Keratinocyte (primary cell): ENCODE data around the gene NRG4. TPM values are rescaled to one million over a fixed set of nuclear protein-coding genes. Genes with fewer than 3 reads are reported as not detected.

Experiments used
- DNase-seq: peaks from one replicate; pipeline ENCODE4 v3.0.0-alpha.2; 2011; ENCODE audit warnings: low read depth, missing footprints, low spot score
- FAIRE-seq: peaks from 2 replicates; lab custom pipeline; 2011; peaks lifted over from hg19 to GRCh38; lab: Jason Lieb, UNC
- H2AFZ ChIP-seq: 2 replicates; pipeline ENCODE4 v1.6.0; 2012; ENCODE audit warnings: low read length, control low read depth, inconsistent platforms; ENCODE audit not compliant: control insufficient read depth
- H3K27ac ChIP-seq: 2 replicates; pipeline ENCODE4 v1.5.1; 2011; ENCODE audit warnings: low read length; ENCODE audit not compliant: control insufficient read depth, insufficient read depth
- H3K27me3 ChIP-seq: 3 replicates; pipeline ENCODE4 v1.6.0; 2011; ENCODE audit warnings: low read length; ENCODE audit not compliant: control insufficient read depth, insufficient read depth; ENCODE audit errors: extremely low read depth
- H3K36me3 ChIP-seq, 2 experiments: 2 replicates in 1 of 2; 3 replicates in 1 of 2; pipeline ENCODE4 v1.5.1; 2011; ENCODE audit warnings: low read length in 2 of 2, mild to moderate bottlenecking in 1 of 2; ENCODE audit not compliant: control insufficient read depth in 2 of 2, insufficient read depth in 2 of 2; ENCODE audit errors: extremely low read depth in 1 of 2
- H3K4me1 ChIP-seq: 3 replicates; pipeline ENCODE4 v1.5.1; 2011; ENCODE audit warnings: low read length; ENCODE audit not compliant: control insufficient read depth, insufficient read depth; ENCODE audit errors: extremely low read depth
- H3K4me2 ChIP-seq: 3 replicates; pipeline ENCODE4 v1.6.0; 2011; ENCODE audit warnings: low read depth, low read length; ENCODE audit not compliant: control insufficient read depth, insufficient read depth; ENCODE audit errors: extremely low read depth
- H3K4me3 ChIP-seq, 3 experiments: fragments of 200-600 bp in 1 of 3; sonication (generic) in 1 of 3; 2 replicates in 2 of 3; 3 replicates in 1 of 3; pipeline ENCODE4 v1.5.1; 2011 to 2016; ENCODE audit warnings: low read length in 3 of 3, mild to moderate bottlenecking in 3 of 3, control low read depth in 2 of 3, inconsistent platforms in 1 of 3, low read depth in 1 of 3, mixed read lengths in 1 of 3, mixed run types in 1 of 3, moderate library complexity in 1 of 3; ENCODE audit not compliant: control insufficient read depth in 2 of 3, insufficient read depth in 2 of 3; ENCODE audit errors: extremely low read depth in 1 of 3
- H3K79me2 ChIP-seq: 2 replicates; pipeline ENCODE4 v1.6.0; 2012; ENCODE audit warnings: low read length; ENCODE audit not compliant: control insufficient read depth, insufficient read depth
- H3K9ac ChIP-seq: 3 replicates; pipeline ENCODE4 v1.6.0; 2011; ENCODE audit warnings: low read length; ENCODE audit not compliant: control insufficient read depth, insufficient read depth; ENCODE audit errors: extremely low read depth
- H3K9me1 ChIP-seq: 3 replicates; pipeline ENCODE4 v1.6.0; 2011; ENCODE audit warnings: low read length; ENCODE audit not compliant: control insufficient read depth, insufficient read depth; ENCODE audit errors: extremely low read depth
- H3K9me3 ChIP-seq: 2 replicates; pipeline ENCODE4 v1.5.1; 2012; ENCODE audit warnings: low read depth, low read length; ENCODE audit not compliant: control insufficient read depth
- H4K20me1 ChIP-seq: 3 replicates; pipeline ENCODE4 v1.6.0; 2011; ENCODE audit warnings: low read length; ENCODE audit not compliant: control insufficient read depth, insufficient read depth; ENCODE audit errors: extremely low read depth
- CTCF ChIP-seq, 3 experiments: IDR thresholded peaks in 1 of 3; conservative IDR thresholded peaks in 1 of 3; optimal IDR thresholded peaks in 1 of 3; 2 replicates in 2 of 3; 3 replicates in 1 of 3; pipeline versions ENCODE3 to v1.5.1; 2011; ENCODE audit warnings: low read length in 3 of 3, mild to moderate bottlenecking in 3 of 3, moderate library complexity in 2 of 3, control low read depth in 1 of 3, inconsistent platforms in 1 of 3; ENCODE audit not compliant: insufficient read depth in 2 of 3; ENCODE audit errors: extremely low read depth in 1 of 3
- EZH2 ChIP-seq: IDR thresholded peaks from one replicate; pipeline ENCODE4 v1.6.1; 2012; ENCODE audit warnings: inconsistent platforms, mild to moderate bottlenecking, low read length, moderate library complexity
- dilution Hi-C: fragments of 300-500 bp; cut with MboI; formaldehyde crosslinking; loops from one replicate; pipeline ENCODE4 v1.7.0; 2020; ENCODE audit warnings: low sequenced_read_pairs; ENCODE audit not compliant: extremely low pct_ligation_motif_present
- polyA plus RNA-seq, 5 experiments: library from polyadenylated mRNA; depleted of rRNA in 3 of 5; stranded (reverse) in 3 of 5; stranded (forward) in 1 of 5; unstranded in 1 of 5; fragments of >200 nt; gene quantifications; 1 replicate in 1 of 5; 2 replicates in 3 of 5; 3 replicates in 1 of 5; pipeline versions ENCODE4 v1.2.1 to v1.2.3, GENCODE V29; 2011 to 2012; ENCODE audit warnings: missing spikeins in 2 of 5, low read depth in 1 of 5, low replicate concordance in 1 of 5

The NRG4 gene
- polyA plus RNA-seq, 1 donor (not counting 4 experiments of a cell fraction or from before 2014, with no cell fraction given): 0.96 TPM

DNA sequence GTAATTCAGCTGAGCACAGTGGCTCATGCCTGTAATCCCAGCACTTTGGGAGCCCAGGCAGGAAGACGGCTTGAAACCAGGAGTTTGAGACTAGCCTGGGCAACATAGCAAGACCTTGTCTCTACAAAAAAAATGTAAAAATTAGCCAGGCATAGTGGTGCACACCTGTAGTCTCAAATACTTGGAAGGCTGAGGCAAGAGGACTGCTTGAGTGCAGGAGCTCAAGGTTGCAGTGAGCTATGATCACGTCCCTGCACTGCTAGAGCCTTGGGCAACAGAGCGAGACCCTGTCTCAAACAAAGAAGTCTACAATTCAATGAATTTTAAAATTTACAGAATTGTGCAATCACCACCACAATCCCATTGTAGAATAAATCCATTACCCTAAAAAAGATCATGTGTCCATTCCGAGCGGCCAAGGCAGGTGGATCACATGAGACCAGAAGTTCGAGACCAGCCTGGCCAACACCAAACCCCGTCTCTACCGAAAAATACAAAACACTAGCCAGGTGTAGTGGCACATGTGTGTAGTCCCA, 63.4 kb downstream of the NRG4 start:
- DNase-seq: no peak
- H3K27ac ChIP-seq: no peak overlapping the region

DNA sequence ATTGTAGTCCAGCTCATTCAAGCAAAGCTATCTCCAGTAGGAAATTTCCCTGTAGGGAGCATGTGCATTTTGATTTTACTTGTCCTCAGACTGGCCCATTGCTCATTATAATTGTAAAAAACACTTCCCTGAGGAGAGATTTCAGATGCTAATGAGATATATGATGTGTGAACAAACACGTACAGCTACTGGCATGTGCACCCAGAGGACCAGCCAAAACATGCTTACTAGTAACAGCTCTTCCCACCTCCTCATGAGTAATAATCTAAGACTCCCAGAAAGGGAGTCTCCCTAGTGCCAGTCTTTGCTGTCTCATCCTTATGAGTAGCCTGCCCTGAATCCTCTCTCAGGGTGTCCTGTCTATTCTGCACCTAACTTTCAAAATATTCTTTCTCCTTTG, 65.1 kb downstream of the NRG4 start:
- peak; percentile 97 for FAIRE-seq
- peak overlapping the region; percentile 61 for H3K4me2 ChIP-seq

More for the DNA sequence above, 63.4 kb downstream of the NRG4 start:
- Histone ChIP-seq H3K9me3 (no peaks in the 10 kb centered on the region), H3K79me2 (no peaks in the 10 kb centered on the region), H2AFZ (no peak overlapping the region), H3K4me1 (peaks cover 22% of the 10 kb centered on the region), H3K9me1 (no peaks in the 10 kb centered on the region), H3K27me3 (no peaks in the 10 kb centered on the region), H3K4me3 (no peak overlapping the region), H3K9ac (no peak overlapping the region), H3K36me3 (no peaks in the 10 kb centered on the region), H4K20me1 (no peaks in the 10 kb centered on the region), H3K4me2 (no peak overlapping the region)
- dilution Hi-C loops: no loop called here
- TF ChIP-seq EZH2 (no peak), CTCF (optimal IDR thresholded peaks at IDR 0.05 in 1 of 3, IDR thresholded peaks at IDR 0.05 in 1 of 3, conservative IDR thresholded peaks at IDR 0.05 in 1 of 3; ENCODE audit: extremely low read depth in 1 of 3, insufficient read depth in 2 of 3, low read length in 3 of 3) (no peak)
- no peak for FAIRE-seq

More for the DNA sequence above, 65.1 kb downstream of the NRG4 start:
- H3K9me3 ChIP-seq: no peaks in the 10 kb centered on the region
- H3K4me1 ChIP-seq: peaks cover 22% of the 10 kb centered on the region
- no peaks in the 10 kb centered on the region for H3K27me3 ChIP-seq
- H3K9me1 ChIP-seq: no peaks in the 10 kb centered on the region
- peak overlapping the region; percentile 42 for H3K9ac ChIP-seq
- TF ChIP-seq EZH2 (no peak), CTCF (optimal IDR thresholded peaks at IDR 0.05 in 1 of 3, IDR thresholded peaks at IDR 0.05 in 1 of 3, conservative IDR thresholded peaks at IDR 0.05 in 1 of 3; ENCODE audit: extremely low read depth in 1 of 3, insufficient read depth in 2 of 3, low read length in 3 of 3) (no peak)
- no peaks in the 10 kb centered on the region for H3K79me2 ChIP-seq
- peak; percentile 58 for DNase-seq
- H3K4me3 ChIP-seq: peak overlapping the region in 1 of 3 experiments; percentile 18
- dilution Hi-C loops: no loop called here
- H3K27ac ChIP-seq: peak overlapping the region; percentile 78
- H4K20me1 ChIP-seq: no peaks in the 10 kb centered on the region
- peak overlapping the region; percentile 61 for H2AFZ ChIP-seq
- no peaks in the 10 kb centered on the region for H3K36me3 ChIP-seq
